Measurements from ENCODE around the gene POMGNT2.
"Not testable (repeated sequence)": the region's sequence is repeated elsewhere in the genome, so short reads cannot be mapped to it uniquely, and the experiment has no call there.

Gene POMGNT2

DNA sequence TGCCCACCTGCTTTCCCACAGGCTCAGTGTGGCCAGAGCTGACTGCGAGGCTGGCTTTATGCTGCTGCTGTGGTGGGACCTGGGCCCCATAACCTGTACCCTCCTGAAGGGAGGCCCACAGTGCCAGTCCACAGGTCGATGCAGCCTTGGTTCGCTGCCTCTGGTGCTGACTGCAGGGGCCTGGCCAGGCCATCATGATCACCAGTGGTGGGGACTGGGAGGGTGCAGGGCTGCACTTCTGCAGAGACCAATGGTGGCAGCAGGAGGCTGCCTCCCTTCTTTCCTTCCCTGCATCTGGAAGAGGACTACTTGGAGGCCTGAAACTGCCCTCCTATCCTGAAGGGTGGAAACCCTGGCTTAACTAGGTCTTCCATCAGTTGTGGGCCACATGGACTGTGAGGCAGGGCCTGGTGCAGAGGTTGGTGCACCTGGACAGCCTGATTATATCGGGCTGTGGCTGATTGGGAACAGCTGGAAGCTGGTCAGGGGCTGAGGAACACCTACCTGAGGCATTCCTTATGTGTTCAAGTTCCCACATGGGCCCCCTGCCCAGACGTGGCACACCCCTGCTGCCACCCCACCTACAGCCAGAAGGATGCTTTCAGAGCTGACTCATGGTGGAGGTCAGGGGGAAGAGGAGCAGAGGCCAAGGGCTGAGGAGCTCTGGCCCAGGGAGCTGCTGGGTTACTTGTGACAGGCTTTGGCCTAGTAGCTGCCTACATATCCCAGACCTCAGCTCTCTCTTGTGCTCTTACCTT lies 29.8 kb downstream of the POMGNT2 start:
- no peak for DNase-seq

DNA sequence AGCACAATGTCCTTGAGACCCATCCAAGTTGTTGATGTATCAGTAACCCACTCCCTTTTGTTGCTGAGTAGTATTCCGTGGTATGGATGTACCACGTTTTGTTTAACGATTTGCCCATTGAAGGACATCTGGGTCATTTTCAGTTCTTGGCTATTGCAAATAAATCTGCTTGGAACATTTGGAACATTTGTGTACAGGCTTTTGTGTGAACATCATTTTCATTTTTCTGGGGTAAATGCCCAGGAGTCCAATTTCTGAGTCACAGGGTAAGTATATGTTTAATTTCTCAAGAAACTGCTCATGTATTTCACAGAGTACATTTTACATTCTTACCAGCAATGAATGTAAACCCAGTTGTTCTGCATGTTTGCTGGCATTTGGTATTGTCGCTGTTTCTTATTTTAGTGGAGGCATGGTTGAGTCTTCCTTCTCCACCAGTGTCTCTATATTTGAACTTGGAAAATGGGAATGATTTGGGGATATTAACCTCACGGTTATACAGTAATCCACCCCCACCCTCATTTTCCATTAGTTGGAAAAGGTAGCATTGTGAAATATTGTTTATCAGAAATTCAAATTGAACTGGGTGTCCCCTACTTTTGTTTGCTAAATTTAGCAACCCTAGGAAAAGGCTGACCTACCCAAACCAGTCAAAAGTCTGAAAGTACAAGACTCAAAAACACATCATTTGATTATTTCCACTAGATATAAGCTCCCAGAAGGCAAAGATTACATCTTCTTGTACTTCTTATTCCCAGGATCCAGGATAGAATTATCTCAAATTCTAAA lies 30.8 kb downstream of the POMGNT2 start:
- no peak for DNase-seq

DNA sequence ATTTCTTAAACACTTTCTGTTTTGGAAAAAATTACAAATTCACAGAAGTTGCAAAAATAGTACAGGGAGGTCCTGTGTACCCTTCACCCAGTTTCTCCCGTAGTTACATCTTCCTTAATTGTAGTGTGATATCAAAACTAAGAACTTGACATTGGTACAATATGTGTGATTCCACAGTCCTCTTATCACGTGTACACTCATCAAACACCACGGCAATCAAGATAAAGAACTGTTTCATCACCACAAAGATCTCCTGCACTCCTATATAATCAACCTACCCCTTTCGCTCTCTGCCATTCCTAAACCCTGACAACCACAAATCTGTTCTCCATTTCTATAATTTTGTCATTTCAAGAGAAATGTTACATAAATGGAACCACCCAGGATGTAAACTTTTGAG lies 31.4 kb downstream of the POMGNT2 start:
- no peak for DNase-seq

DNA sequence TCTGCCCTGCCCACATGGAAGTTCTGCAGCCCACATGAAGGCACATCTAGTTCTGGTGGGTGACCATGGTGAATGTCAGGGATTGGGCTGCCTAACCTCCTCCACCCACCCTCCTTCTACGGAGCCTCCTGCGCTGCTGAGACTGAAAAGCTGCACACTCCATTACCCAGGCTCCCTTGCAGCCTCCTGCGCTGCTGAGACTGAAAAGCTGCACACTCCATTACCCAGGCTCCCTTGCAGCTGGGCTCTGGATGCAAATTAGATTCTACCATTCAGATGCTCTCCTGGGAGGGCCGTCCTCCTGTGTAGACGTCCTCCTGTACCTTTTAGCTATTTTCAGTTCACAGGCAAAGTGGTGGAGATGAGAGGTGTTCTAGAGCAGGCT lies 32.1 kb downstream of the POMGNT2 start:
- DNase-seq = no peak

DNA sequence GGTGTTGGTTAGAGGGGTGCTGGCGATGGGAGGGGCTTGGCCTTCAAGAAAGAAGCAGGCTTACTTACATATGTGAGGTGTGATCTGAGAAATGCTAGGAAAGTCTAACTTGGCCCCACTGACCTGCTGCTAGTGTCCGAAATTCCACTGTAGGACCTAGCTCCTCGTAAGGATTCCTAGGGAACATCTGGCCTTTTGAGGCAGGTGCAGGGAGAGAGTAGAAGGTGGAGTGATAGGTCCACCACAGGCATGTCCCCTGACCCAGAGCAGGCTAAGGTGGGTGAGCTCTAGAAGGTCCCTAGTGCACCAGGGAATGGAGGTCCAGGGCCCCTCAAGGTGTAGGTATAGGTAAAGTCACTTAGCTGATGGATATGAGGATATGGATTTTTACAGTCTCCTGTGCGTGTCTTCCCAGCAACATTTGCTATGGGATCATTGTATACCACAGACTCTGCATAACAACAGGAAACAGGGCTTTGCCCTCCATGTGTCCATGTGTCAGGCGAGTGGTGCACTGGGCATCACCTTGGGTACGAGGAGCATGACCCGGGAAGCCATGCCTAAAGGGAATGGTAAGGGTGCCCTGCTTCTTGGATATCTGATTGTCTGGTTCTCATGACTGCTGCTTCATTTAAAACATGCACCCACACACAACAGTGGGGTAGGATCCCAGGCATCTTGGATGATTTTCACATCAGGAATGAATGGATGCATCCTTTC lies 32.6 kb downstream of the POMGNT2 start:
- DNase-seq = no peak

DNA sequence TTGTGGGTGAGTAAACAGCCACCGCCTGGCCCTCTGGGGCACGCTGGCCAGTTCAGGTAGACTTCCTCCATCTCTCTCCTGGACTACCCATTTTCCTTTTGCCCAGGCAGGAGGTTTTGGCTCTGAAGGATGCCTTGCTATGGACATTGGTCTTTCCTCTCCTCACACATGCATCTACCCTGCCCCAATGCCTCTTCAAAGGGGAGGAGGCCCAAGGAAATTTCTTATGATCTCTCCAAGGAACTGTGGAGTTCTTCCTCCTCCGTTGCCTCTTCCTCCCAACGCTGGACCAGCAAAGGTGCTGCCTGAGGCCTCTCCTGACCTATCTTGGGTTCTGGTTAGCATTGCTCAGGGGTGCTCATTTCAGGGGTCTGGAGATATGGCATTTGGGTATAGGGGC lies 33.5 kb downstream of the POMGNT2 start:
- no peak for DNase-seq

DNA sequence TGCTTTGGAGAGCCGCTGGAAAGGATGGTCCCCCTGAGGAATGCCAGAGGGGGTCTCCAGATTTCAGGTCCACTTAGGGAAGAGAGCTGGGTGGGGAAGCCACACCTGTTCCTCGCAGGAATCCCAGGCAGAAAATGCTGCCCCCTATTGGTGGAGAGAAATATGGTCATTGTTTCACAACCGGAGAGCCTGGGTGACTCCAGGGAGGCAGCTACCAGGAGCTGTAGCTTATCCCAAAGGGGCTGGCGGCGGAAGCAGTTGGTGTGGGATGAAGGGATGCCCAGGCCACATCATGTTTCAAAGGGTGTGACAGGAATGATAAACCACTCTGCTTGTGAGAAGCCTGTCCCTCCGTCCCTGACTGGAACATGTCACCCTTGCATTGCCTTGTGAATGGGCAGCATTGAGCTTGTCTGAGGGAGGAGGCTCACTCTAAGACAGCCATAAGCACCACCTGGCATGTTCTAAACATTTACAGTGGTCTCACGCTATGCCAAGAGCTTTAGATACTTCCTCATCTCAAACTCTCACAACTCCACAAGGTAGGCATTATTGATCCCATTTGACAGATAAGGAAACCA lies 34.5 kb downstream of the POMGNT2 start:
- DNase-seq = no peak

DNA sequence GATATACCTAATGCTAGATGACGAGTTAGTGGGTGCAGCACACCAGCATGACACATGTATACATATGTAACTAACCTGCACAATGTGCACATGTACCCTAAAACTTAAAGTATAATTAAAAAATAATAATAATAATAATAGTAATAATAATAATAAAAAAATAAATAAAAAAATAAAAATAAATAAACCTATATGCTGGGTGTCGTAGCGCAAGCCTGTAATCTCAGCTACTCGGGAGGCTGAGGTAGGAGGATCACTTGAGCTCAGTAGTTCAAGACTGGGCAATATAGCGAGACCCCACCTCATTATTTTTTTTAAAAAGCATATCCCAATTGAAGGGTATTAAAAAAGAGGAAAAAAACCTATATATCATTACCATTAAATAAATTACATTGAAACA lies 35.2 kb downstream of the POMGNT2 start:
- DNase-seq = not testable (repeated sequence)

DNA sequence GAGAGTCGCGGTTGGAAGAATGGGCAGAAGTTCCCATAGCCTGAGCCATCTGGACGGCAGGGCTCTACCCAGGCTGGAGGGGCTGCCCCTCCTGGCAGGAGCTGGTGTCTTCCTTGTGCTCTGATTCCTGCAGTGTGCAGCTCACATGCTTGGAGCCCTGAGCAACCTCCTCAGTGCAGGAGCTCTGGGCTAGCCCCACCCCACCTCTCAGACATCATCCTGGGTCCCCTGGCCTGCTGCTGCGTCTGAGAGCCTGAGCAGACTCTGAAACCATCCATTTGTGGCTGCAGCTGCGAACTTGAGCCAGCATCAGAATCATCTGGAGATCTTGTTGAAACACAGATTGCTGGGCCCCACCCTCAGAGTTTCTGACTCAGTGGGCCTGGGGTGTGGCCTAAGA lies 42.8 kb downstream of the POMGNT2 start:
- DNase-seq = no peak

DNA sequence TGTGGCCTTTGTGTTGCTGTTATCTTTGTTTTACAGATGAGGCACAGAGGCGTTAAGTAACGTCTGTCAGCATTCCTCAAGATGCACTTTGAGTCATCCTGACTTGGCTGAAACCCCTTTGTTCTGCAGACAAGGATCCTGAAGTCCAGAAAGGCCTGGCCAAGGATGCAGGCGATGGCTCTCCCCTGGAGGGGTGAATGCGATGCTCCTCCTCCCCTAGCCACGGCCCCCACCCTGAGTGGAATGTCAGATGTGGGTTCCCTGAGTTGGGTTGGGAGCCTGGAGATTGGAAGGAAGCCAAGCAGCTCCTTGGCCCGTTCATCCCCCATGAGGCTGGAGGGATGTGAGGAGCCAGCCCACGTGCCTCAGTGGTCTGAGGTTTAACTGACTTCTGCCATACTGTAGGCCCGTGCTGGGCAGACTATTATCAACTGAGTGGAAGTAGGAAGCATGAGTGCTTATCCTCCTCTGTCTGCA lies 43.3 kb downstream of the POMGNT2 start:
- DNase-seq = no peak

DNA sequence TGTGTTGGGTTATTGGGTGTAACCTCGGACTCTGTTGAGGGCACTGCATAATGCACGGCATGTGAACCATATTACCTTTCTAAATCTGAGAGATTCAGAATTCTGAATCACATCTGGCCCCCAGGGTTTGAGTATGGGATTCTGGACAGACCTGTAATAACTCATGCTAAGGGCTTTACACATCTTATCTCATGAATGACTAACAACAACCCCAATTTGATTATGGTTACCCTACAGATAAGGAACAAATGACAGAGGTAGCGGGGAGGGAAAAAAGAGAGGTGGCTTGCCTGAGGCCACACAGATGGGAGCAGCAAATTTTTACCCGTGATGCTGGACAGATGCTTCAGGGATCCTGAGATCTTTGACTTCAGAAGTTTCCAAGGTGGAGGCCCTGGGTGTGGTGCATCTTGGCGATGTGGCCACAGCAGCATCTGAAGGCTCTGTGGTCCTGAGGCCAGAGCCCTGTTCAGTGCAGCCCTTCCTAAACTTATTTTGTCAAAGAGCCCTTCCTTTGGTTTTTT lies 43.8 kb downstream of the POMGNT2 start:
- DNase-seq = no peak

DNA sequence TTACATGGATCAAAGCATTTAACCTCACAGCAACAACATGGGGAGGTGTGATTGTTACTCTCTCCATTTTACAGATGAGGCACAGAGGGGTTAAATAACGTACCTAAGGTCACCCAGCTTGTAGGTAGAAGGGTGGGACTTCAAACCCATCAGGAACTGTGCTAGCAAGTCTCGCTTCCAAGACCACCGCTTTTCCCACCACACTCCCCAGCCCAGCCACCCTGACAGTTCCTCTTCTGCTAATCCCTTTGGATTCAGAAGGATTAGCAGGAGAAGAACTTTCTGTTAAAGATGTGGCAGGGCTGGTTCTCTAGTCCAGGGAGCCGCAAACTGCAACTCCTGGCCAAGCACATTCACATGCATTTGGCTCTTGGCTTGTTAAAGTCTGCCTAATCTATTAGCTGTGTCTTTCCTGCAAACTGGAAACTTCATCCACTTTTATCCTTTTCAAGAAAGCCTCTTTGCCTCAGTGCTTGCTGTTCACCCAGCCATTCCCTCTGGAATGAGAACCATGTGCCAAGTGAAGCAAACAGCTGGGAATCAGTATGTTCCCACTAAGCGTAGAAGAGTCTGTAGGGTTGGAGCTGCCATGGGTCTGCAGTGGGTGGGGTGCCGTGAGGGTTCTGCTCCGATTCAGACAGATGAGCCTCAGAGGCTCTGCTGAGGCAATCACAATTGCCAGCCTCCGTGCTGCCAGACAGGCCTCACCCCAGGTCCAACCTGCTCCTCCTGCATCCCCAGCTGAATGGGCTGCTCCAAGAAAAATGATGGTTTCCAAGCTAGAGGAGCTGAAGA lies 44.6 kb downstream of the POMGNT2 start:
- no peak for DNase-seq

DNA sequence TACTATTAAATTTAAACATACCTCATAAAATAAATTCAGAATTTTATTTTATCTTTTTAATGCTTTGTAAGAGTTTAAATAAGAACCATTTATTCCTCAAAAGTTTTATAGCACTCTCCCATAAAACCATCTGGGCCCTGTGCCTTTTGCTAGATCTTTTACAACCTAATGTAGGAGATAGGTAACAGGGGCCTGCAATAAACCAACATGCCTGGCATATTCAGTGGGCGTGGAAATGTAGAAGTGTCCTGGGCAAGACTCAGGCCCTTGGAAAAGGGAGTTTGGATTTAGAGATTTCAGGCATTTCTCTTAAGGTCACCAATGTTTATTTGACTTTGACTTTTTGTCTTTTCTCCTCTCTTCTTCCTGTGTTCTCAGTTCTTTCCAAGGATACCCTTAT lies 46.4 kb downstream of the POMGNT2 start:
- no peak for DNase-seq

DNA sequence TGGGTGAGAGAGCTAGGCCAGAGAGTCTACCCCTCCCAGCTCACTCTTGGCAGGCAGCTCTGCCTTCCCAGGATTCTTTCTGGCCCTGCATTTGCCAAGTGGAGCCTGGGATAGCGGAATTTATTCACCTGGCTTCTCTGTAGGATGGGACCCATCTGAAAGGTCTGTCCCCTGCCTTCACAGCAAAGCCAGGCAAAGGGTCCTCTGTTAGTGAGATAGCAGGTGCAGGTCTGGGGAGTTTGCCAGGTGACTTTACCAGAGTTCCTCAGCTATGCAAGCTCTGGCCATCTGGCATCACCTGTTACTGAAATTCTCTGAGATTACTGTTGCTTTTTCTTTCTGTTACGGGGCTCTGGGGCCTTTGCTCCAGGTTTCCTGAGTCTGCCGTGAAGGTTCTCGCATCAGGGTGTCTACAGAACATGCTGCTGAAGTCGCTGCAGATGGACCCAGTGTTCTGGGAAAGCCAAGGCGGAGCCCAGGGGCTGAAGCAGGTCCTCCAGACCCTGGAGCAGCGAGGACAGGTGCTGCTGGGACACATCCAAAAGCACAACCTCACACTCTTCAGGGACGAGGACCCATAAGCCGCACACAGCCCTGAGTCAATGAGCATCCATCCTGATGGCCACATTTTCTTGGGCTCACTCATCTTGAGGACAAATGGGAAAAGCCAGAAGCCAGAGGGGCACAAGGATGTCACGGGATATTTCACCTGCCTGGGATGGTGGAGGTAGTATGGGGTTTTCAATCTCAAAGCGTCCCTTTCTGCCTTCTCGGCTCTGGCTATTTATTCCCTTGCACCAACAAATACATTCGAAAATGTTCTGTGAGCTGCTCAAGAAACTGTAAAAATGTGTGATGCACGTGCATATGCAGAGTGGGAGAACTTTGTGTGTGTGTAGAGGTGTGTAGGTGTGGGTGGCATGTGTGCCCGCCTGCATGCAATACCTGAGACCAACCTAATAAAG lies 49.8 kb downstream of the POMGNT2 start:
- DNase-seq = no peak

DNA sequence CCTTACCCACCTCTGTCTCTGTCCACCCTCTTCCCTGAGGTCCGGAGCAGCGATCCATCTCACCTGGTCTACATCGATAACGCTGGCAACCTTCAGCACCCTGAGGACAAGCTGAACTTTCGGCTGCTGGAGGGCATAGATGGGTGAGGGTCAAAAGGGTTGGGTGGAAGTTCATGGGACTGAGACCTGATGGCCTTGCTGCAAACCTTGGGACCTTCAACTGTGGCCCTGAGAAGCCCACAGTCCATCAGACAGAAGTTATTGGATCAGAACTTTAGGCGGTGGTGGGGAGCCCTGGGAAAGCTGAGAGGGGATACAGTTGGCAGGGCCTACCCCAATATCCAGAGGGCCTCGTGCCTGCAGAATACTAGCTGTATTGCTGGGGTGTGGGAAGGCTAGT lies 50.5 kb downstream of the POMGNT2 start:
- DNase-seq = no peak

DNA sequence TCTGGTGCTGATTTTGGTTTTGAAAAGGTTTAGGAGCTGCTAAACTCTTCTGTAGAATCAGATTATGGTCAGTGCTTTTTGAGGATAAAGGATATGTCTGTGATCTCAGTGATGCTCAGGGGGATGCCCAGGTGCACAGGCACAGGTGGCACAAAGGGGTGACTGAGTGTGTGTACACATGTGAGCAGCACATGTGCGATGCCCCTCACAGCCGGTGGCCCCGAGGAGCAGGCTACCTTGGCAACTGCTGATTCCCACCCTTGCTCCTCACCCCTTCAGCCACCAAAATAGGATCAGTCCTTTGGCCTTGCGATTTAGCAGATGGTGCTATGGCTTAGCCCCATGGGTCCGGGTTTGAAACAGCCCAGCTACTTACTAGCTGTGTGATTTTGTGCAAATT lies 51.1 kb downstream of the POMGNT2 start:
- no peak for DNase-seq

DNA sequence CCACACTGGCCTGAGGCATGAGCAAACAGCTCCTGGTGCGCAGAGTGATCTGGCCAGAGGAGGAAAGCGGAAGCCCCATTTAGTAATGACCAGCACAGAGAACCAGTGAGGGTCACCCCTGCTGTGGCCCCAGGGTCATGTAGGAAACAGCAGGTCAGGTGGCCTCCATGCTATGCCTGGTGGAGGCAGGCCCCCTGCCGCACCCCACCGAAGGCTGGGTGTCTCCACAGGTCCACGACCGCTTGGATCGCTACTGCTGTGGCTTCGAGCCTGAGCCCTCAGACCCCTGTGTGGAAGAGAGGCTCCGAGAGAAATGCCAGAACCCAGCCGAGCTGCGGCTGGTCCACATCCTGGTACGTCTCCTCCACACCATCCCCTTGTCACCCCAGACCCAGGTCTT lies 52.6 kb downstream of the POMGNT2 start:
- no peak for DNase-seq

DNA sequence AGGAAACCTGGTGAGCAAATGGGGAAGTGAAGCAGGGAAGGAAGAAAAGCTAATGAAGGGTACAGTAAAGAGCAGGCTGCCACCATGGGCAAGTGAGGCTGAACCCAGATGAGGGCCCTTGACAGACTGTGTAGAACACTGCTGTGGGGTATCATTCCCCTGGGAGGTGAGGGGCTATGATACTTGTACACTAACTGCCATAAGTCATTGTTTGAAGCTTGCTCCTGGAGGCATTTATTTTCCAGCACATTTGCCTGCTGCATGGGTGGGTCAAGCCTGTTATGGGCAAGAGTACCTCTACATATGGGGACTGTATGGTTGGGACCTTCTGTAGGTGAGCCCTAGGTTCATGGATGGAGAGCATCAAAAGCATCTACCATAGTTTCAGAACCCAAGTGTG lies 57.4 kb downstream of the POMGNT2 start:
- DNase-seq = no peak

DNA sequence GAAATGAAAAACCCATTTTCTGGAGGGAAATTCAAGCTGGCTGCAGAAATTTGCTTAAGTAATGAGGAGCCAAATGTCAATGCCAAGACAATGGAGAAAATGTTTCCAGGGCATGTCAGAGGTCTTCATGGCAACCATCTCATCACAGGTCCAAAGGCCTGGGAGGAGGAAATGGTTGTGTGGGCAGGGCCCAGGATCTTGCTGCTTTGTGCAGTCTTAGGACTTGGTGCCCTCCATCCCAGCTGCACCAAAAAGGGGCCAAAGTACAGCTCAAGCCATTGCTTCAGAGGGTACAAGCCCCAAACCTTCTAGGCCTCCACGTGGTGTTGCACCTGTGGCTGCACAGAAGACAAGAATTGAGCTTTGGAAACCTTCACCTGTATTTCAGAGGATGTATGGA lies 59.3 kb downstream of the POMGNT2 start:
- no peak for DNase-seq

DNA sequence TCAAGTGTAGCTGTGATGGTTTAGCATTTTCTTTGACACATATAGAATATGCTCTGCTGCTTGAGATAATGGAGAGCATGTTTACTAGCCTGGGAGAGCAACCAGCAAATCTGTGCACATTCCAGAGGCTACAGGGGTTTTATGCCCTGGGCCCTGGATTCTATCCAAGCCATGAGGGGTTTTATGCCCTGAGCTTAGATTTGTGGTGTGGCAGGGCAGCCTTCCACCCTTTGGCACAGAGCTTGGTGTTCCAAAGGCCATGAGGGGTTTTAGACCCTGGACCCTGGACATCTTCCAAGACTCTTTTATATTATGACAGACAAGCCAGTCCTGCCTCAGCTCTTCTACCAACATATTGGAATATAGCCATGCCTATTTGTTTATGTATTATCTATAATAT lies 60.8 kb downstream of the POMGNT2 start:
- not testable (repeated sequence) for DNase-seq

DNA sequence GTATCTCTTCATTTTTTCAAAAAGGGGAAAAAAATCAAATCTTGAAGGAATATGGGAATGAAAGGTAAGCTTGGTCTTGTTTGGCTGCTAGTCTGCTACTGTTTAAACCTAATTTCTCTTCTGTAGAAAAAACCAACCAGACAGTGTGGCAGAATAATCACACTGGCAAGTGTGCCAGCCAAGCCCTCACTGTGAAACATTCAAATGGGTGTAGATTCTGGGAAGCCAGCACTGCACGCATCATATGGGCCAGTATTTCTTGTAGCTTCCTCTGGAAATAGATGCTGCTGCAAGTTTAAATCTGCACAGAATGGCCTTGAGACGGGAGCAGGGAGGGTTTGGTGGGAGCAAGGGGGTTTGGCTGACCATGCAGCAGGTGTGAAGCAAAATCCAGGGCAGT lies 62.1 kb downstream of the POMGNT2 start:
- DNase-seq = no peak

Data from activated naive CD4-positive, alpha-beta T cell (primary cell).